Esophagus muscularis mucosa (tissue), 4 donors: ENCODE data around the gene TOMM6.

Experiments used
- CTCF ChIP-seq, 3 experiments: fragments of 200-600 bp in 2 of 3; fragments of 450-650 bp in 1 of 3; sonication (generic) in 2 of 3; IDR thresholded peaks; one replicate each; pipeline ENCODE4 v1.5.1; 2017 to 2019; ENCODE audit warnings: antibody characterized with exemption in 3 of 3, mild to moderate bottlenecking in 2 of 3, moderate library complexity in 1 of 3
- EP300 ChIP-seq: sonication (generic); formaldehyde crosslinking; IDR thresholded peaks from one replicate; pipeline ENCODE4 v1.6.1; 2017; ENCODE audit warnings: antibody characterized with exemption
- POLR2A ChIP-seq: fragments of 450-650 bp; IDR thresholded peaks from one replicate; pipeline ENCODE4 v1.6.1; 2017; ENCODE audit warnings: antibody characterized with exemption, moderate library complexity, mild to moderate bottlenecking, low read depth
- POLR2AphosphoS5 ChIP-seq, 2 donors: sonication (generic); formaldehyde crosslinking; IDR thresholded peaks; one replicate each; pipeline ENCODE4 v1.6.1; 2017; ENCODE audit warnings: antibody characterized with exemption in 2 of 2

GRCh38 chr6:41741625-41742490, 45.6 kb upstream of the TOMM6 start:
- TF ChIP-seq CTCF (IDR thresholded peaks at IDR 0.05) = no peak
- no peak for TF ChIP-seq POLR2AphosphoS5 (IDR thresholded peaks at IDR 0.05)
- no peak for TF ChIP-seq POLR2A
- TF ChIP-seq EP300 = no peak
